HG02571 (cell line): ENCODE results near the gene MYO15B.
"Not testable (repeated sequence)": the region's sequence is repeated elsewhere in the genome, so short reads cannot be mapped to it uniquely, and the experiment has no call there.

Experiments
- ATAC-seq: cut with Tn5 transposase; IDR thresholded peaks from one replicate; pipeline ENCODE4 v1.9.1; 2021; ENCODE audit warnings: mild to moderate bottlenecking, moderate library complexity; ENCODE audit not compliant: unreplicated experiment

MYO15B gene

DNA sequence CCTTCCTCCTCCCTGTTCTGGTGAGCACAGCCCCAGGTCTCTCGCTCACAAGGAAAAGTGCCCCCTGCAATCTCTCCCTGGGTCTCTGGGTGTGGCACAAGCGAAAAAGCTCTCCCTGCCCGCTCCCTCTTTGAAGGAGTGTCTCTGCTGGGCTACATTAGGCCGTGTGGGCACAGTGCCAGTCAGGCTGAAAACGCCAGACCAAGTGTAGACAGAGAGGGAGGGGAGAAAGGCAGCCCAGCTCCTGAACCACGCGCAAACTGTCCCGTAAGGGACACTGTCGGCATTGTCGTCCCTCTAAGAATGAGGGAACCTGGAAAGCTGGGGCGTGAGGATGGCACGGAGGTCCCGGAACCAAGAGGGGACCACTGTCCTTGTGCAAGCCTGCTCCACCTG lies 49.5 kb downstream of the MYO15B start:
- ATAC-seq, result no peak

DNA sequence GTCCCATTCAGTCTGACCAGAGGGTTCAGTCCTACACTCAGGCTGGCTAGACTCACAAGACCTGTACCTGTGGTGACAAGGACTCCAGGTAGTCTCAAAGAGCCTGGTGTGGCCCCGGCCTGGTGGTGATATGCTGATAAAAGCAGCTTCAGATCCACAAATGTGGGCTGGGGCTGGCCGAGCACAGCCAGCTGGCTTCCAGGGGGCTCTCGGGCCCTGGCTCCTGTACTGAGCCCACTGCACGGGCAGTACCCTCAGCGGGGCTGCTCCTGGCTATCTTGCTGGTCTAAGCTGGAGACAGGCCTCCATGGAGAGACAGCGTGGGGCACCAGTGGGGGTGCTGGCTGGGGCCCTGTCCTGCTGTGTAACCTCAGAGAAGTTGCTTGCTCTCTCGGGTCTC lies 50.0 kb downstream of the MYO15B start:
- ATAC-seq, result no peak

DNA sequence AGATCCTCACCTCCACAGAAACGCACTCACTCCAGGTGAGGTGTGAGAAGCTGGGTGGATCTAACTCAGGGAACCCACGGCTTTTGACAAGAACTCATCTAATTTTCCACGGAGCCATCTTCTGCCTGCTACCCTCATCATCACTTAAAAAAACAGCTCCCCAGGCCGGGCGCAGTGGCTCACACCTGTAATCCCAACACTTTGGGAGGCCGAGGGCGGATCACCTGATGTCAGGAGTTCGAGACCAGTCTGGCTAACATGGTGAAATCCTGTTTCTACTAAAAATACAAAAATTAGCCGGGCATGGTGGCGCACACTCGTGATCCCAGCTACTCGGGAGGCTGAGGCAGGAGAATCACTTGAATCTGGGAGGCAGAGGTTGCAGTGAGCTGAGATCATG lies 50.4 kb downstream of the MYO15B start:
- ATAC-seq, result not testable (repeated sequence)

- ATAC-seq, result no peak
These were observed 51.3 kb downstream of the MYO15B start for GRCh38 chr17:75638893-75639292.

DNA sequence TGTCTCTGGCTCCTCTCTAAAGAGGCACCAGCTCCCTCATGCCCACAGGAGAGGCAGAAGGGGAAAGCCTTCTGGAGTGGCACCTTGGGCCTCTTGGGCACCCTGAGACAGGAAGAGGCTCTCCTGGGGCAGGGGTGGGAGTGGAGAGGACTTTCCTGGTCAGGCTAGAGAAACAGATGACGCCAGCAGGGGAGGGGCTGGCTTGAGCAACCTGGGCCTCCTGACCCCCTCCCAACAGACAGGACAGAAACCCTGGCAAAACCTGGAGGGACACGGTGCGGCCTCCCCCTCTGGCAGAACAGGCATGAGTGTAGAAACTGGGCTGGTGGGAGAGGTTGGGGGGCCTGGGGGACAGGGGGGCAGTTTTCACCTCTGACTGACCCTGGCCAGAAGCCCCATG lies 51.7 kb downstream of the MYO15B start:
- ATAC-seq, result no peak

DNA sequence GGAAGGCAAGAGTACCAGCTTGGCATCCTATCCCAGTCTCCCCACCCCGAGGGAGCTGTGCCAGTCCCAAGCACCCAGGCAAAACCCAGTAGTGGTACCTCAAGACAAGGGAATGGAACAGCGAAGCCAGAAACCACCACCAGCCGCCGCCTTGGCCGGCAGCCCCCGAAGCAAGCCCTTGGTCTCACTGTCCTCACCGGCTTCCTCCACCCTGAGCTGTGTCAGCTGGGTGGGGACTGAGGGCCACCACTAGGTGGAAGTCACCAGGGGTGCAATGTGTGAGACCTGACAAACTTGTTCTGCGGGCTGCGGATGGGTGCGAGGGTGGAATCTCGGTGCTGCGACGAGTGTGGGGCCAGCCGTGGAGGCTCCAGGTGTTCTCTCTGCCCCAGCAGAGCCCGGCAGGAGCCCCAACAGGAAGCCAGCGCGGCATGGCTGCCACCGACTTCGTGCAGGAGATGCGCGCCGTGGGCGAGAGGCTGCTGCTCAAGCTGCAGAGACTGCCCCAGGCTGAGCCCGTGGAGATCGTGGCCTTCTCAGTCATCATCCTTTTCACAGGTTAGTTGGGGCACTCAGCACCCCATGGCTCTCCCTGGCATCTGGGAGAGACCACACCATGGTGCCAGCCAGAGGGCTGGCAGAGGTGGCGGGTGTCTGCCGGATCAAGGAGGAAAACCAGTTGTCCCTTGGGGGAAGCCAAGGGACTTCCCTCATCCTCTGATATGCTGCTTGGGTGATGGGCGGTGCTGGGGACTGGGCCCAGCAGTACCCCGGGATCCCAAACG lies 52.4 kb downstream of the MYO15B start:
- no peak for ATAC-seq

DNA sequence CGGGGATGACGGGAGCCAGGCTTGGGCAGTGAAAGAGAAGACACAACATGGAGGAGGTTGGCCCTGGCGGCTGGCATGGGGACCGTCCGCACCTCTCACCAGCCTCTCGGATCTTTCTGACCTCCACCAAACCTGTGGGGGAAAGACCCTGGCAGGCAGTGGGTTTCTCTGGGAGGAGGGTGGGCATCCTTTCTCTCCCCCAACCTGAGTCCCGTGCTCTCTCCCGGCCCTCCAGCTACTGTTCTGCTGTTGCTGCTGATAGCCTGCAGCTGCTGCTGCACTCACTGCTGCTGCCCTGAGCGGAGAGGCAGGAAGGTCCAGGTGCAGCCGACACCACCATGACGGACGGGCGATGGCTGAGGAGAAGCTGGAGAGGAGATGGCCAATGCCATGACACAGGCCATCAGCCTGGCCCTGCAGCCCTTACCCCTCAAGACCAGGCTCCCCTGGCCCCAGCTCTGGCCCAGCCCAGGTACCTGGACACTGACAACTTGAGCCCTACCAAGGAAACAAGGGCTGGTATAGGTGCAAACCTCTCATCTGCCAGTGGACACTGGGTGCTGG lies 53.0 kb downstream of the MYO15B start:
- no peak for ATAC-seq

DNA sequence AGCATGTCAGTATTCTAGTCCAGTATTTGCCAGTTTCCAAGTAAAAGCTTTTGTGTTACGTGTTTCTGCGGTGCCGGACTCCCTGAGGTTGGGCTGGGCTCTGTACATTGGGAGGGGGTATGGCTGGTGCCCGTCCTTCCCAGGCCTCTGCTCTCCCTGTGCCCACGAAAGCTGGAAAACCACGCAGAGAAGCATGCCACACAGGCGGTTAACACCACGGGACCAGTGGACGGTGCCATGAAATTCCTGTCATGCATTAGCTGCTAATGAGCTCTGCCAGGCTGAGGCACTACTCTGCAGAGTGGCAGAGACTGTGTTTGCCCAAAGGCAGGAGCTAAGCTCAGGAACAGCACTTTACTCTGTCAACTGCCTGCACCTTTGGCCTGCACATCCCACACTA lies 53.7 kb downstream of the MYO15B start:
- no peak for ATAC-seq

- no peak for ATAC-seq
These were observed 54.7 kb downstream of the MYO15B start for GRCh38 chr17:75642182-75642783.

DNA sequence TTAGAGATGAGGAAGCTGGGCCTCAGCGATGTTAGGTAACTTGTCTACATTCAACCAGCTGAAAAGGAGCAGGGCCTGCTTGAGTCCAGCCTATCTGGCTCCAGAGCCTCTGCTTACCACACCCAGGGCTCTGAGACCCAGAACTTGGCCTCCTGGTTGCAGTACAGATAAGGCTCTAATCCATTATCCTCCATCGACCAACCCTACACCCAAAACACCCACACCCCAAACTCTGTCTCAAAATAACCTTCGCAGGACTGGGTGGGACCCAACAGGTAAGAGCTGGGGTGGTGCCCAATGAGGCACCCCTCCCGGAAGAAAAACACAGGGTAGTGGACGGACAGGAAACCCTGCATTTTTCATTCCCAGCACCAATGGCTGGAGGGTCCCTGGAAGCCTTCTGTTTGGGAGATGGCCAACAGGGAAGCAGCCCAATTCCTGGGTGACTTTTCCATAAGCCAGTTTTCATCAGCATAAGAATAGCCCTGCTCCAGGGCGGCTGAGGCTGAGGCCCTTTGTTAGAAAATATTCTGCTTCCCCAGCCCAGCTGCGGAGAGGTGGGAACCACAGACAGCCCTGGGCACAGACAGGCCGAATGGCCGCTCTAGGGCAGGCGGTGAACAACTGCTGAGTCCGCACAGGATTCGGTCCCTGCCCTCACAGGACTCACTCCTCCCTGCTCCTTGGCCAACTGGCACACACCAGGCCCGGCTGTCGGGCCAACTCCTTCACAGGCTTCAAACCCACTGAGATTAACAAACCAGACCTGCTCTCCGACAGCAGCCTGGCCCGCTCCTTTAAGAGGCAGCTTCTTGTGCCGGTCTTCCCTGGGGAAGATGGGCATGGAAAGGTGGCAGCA lies 55.4 kb downstream of the MYO15B start:
- no peak for ATAC-seq

DNA sequence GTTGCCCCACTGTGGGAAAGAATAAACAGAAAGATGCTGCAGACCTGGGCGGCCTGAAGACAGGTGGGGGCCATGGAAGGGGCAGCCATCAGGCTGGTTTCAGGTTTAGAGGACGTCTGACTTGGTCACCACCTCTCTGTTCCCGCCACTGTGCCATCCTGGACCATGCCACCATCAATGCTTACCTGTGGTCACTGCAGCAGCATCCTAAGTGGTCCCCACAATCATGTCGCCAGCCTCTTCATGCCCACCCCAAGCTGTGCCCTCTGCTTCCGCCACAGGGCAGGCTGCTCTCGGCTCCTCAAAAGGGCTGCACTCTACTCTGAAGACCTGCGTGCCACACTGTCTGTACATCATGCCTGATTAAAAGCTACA lies 56.0 kb downstream of the MYO15B start:
- ATAC-seq, result no peak

GRCh38 chr17:75645501-75645888 lies 57.9 kb downstream of the MYO15B start:
- no peak for ATAC-seq

DNA sequence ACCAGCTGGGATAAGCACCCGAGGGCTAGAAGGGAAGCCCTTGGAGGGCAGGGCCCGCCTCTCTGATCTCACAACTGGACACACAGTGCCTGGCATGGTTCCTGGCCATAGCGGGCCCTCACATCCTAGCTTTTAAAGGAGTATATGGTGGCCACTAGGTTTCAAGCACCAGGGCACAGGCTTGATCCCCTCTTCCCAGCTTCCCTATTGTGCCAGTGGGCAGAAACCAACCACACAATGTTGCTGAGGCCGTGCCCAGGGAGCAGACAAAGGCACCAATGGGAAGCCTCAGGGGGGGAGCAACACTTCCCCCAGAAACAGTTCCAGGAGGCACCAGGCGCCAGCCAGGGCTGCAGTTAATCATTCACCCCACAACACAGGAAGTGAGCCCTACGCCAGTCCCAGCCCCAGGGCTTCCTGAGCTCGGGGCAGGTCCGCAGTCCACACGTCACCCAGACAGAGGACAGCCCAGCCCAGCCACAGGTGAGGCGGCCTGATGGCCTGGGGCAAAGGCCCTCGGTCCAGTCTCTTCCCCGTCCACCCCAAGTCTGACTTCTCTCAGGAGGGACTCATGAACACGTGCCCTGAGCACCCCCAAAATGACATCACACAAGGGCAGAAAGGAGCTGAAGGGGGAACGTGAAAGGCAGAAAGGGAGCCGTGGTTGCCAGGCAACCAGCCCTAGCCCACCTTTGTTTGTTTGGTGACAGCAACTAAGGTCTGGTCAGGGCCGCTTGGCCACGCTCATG lies 58.5 kb downstream of the MYO15B start:
- ATAC-seq, result no peak

GRCh38 chr17:75646638-75646992 lies 59.0 kb downstream of the MYO15B start:
- no peak for ATAC-seq

DNA sequence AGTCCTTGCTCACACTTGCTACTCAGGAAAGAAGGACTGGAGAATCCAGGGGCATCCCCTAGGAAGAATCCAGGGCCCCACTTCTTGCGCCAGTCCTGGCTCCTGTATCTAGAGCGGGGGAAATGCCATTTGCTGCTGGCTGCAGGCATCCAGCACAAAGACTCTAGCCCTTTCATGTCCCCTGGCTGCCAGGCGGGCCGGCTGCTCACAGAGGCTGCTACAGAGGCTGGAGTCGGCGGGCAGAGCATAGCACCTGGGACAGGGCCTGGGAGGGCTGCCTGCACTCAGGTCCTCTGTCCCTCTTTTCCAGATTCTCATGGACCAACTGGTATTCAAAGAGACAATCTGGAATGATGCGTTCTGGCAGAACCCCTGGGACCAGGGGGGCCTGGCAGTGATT lies 59.5 kb downstream of the MYO15B start:
- ATAC-seq, result no peak

DNA sequence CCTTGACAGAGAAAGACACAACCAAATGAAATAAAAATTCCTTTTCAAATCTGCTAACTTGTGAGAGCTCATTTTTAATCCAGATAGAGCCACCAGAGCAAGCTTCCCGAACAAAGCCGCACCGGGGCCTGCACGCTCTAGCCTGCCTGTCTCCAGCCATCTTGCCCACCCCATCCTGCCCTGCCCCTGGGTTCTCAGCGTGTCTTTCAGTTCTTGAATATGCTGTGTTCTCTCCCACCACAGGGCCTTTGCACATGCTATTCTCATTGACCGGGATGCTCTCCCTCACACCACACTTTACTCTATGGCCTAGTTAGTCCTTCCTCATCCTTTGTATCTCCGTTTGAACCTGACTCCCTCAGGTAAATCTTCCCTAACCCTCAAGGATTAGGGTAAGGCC lies 60.3 kb downstream of the MYO15B start:
- no peak for ATAC-seq

DNA sequence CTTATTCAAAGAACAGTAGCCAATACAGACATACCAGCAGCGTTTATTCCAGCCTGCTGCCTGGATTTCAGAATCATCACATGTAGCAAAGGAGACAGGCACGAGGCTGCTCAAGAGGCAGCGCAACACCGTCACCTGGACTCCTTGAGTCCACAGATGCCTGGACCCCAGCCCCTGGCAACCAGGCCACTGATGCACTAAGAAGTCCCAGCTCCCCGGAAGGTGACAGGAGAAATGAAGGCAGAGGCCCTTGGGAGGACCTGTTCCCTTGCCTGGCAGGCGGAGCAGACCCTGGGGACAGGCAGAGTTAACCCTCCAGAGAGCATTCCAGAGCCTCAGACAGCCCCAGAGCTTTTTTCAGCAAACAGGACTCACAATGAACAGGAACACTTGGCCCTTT lies 62.1 kb downstream of the MYO15B start:
- no peak for ATAC-seq

- no peak for ATAC-seq
These were observed 63.3 kb downstream of the MYO15B start for GRCh38 chr17:75650874-75651273.

DNA sequence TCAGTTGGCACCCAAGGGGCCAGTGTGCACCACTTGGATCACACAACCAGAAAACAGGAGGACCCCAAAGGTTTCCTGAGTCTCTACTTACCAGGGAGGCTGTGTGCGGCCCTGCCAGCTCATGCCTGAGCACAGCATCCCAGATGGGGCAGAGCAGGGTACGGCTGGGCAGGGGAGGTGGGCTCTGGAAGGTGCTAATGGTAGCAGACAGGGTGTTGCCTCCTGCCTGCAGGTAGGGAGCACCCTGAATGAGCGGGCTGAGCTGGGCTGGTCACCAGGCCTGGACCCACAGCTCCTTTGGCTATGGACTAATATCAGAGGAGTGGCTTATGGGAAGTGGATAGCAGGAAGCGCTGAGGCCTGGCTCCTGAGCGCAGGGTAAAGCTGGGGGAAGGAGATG lies 64.7 kb downstream of the MYO15B start:
- ATAC-seq, result no peak

DNA sequence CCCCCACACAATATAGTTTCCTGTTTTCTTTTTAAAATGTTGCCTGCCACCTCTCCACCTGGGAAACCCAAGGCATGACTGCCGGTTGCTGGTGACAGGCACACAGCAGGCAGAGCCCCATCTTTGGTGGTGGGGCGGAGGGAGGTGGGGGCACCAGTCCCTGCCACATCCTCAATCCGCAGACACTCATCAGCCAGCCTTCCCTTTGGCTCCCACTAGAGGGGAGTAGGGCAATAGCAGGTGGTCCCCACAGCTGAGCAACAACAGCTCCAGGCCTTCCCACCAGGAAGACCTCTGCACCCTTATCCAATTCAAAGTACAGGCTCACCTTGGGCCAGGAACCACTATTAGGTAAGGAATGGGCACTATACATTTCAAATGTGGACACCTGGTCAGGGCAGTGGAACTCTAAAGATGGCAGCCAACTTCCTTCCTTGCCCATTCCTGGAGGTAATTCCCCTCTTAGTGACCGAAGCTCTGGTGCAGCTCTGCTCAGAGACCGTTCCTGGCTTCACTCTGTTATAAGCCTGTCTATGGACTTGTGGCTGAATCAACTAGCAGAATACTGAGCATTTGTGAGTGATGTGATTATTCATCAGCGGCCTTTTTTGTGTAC lies 65.4 kb downstream of the MYO15B start:
- ATAC-seq, result no peak

DNA sequence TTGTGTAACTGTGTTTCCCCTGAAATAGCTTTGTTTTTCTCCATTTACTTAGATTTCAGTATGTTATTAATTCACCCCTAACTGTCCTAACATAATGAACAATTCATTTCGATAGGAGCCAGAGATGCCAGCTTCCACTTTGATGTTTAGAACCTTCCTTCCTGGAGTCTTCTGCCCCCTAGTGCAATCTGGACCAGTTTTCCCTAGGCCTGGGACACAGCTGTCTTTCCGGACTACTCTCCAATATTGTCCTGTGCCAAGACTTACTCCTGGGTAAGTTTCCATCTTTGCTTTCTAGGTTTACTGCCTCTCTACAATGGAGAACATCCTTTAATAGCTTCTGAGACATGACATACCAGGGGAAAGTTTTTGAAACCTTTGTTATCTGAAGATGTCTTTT lies 66.6 kb downstream of the MYO15B start:
- no peak for ATAC-seq
